ENCODE data around the gene JPH2. TPM values are rescaled to one million over a fixed set of nuclear protein-coding genes. Genes with fewer than 3 reads are reported as not detected.
"Not testable (repeated sequence)": the region's sequence is repeated elsewhere in the genome, so short reads cannot be mapped to it uniquely, and the experiment has no call there.

Gene JPH2
- total RNA-seq, 1 donor = under 0.01 TPM

- TF ChIP-seq CTCF (IDR thresholded peaks at IDR 0.05; ENCODE audit: insufficient read depth, low read length) = no peak
- no peak for DNase-seq (ENCODE audit: low read depth)
- H3K4me3 ChIP-seq (ENCODE audit: low read depth, low read length) = no peak overlapping the region
These were observed 52.0 kb downstream of the JPH2 start for GRCh38 chr20:44135012-44135412.

- TF ChIP-seq CTCF (IDR thresholded peaks at IDR 0.05; ENCODE audit: insufficient read depth, low read length) = no peak
- H3K4me3 ChIP-seq (ENCODE audit: low read depth, low read length) = no peak overlapping the region
- no peak for DNase-seq (ENCODE audit: low read depth)
These were observed 53.6 kb downstream of the JPH2 start for GRCh38 chr20:44133424-44133823.

GRCh38 chr20:44131704-44132103 lies 55.3 kb downstream of the JPH2 start:
- no peak for TF ChIP-seq CTCF (IDR thresholded peaks at IDR 0.05; ENCODE audit: insufficient read depth, low read length)
- H3K4me3 ChIP-seq (ENCODE audit: low read depth, low read length) = no peak overlapping the region
- DNase-seq (ENCODE audit: low read depth) = no peak

- H3K4me3 ChIP-seq (ENCODE audit: low read depth, low read length) = no peak overlapping the region
- no peak for TF ChIP-seq CTCF (IDR thresholded peaks at IDR 0.05; ENCODE audit: insufficient read depth, low read length)
- DNase-seq (ENCODE audit: low read depth) = no peak
These were observed 56.9 kb downstream of the JPH2 start for GRCh38 chr20:44129911-44130718.

GRCh38 chr20:44129300-44129699 lies 57.7 kb downstream of the JPH2 start:
- DNase-seq (ENCODE audit: low read depth); H3K4me3 ChIP-seq (ENCODE audit: low read depth, low read length): not testable (repeated sequence)

- TF ChIP-seq CTCF (IDR thresholded peaks at IDR 0.05; ENCODE audit: insufficient read depth, low read length) = no peak
- H3K4me3 ChIP-seq (ENCODE audit: low read depth, low read length) = no peak overlapping the region
- no peak for DNase-seq (ENCODE audit: low read depth)
These were observed 60.5 kb downstream of the JPH2 start for GRCh38 chr20:44126445-44126844.

- TF ChIP-seq CTCF (IDR thresholded peaks at IDR 0.05; ENCODE audit: insufficient read depth, low read length) = no peak
- no peak for DNase-seq (ENCODE audit: low read depth)
- H3K4me3 ChIP-seq (ENCODE audit: low read depth, low read length) = no peak overlapping the region
These were observed 61.5 kb downstream of the JPH2 start for GRCh38 chr20:44125332-44126127.

Measured in fibroblast of the aortic adventitia (primary cell).